ENCODE data around the gene NME5. TPM values are rescaled to one million over a fixed set of nuclear protein-coding genes. Genes with fewer than 3 reads are reported as not detected.

Gene NME5
- total RNA-seq, 1 donor = 2.2 TPM

DNA sequence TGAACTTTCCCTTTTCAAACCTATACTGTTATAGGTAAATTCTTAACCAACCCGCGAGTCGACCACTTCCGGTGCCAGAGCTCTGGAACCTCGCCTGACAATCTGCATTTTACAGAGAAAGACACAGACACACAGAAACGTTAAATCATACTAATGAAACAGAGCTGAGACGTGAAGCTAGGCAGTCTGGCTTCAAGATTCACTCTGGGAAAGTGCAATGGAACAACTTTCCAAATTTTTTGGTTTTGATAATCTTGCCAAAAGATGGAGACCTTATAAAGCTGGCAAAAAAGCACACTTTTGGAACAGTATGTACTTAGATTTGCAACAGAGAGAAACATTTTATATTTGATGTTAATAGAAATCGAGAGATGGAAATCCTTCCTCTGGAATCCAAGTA lies 71.3 kb downstream of the NME5 start:
- TF ChIP-seq, protein P1, sequence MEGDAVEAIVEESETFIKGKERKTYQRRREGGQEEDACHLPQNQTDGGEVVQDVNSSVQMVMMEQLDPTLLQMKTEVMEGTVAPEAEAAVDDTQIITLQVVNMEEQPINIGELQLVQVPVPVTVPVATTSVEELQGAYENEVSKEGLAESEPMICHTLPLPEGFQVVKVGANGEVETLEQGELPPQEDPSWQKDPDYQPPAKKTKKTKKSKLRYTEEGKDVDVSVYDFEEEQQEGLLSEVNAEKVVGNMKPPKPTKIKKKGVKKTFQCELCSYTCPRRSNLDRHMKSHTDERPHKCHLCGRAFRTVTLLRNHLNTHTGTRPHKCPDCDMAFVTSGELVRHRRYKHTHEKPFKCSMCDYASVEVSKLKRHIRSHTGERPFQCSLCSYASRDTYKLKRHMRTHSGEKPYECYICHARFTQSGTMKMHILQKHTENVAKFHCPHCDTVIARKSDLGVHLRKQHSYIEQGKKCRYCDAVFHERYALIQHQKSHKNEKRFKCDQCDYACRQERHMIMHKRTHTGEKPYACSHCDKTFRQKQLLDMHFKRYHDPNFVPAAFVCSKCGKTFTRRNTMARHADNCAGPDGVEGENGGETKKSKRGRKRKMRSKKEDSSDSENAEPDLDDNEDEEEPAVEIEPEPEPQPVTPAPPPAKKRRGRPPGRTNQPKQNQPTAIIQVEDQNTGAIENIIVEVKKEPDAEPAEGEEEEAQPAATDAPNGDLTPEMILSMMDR (IDR thresholded peaks at IDR 0.05; ENCODE audit: insufficient read depth, low read depth, low read length) = no peak
- H3K4me3 ChIP-seq (ENCODE audit: low read depth, low read length) = no peak overlapping the region
- no peak for DNase-seq (ENCODE audit: low read depth)

Small RNA genes within 50 kb of the gene (small RNA-seq; reads per million reads assigned to genes)
- gene RNU6-1148P (not detected), gene RNU6-460P (not detected), gene RNU6-888P (not detected)

Other genes with a start within 250 kb of the NME5 start
- not detected in 2 replicates for gene PKD2L2, start 250.0 kb downstream of the NME5 start, total RNA-seq
- 24.5 and 43.2 TPM in 2 replicates for gene FAM13B, start 106.3 kb downstream of the NME5 start, total RNA-seq
- gene WNT8A, start 55.4 kb downstream of the NME5 start, total RNA-seq = not detected in 2 replicates
- gene BRD8, start 39.2 kb upstream of the NME5 start, total RNA-seq = 30.0 and 63.9 TPM in 2 replicates
- gene KIF20A, start 39.7 kb upstream of the NME5 start, total RNA-seq = 30.6 and 60.0 TPM in 2 replicates
- 25.4 and 40.2 TPM in 2 replicates for gene CDC23, start 73.9 kb upstream of the NME5 start, total RNA-seq
- gene GFRA3, start 135.2 kb upstream of the NME5 start, total RNA-seq = not detected in 2 replicates
- 4.8 and 6.9 TPM in 2 replicates for gene CDC25C, start 192.4 kb upstream of the NME5 start, total RNA-seq
- 34.1 and 46.6 TPM in 2 replicates for gene FAM53C, start 198.8 kb upstream of the NME5 start, total RNA-seq
- gene KDM3B, start 213.3 kb upstream of the NME5 start, total RNA-seq = 45.1 and 51.4 TPM in 2 replicates

Data from fibroblast of villous mesenchyme (primary cell).